B cell (primary cell): Measurements from ENCODE around the gene CEPT1. TPM values are rescaled to one million over a fixed set of nuclear protein-coding genes. Genes with fewer than 3 reads are reported as not detected.
A peak's percentile ranks its signal among the peaks of the same experiment; 100 is the strongest.

ENCODE experiments used
- ATAC-seq: fragments of 200-7000 bp; cut with Tn5 transposase; one replicate; pipeline ENCODE4 v1.10.0; 2021; ENCODE audit warnings: low read depth, mild to moderate bottlenecking, moderate number of reproducible peaks, moderate library complexity
- CTCF ChIA-PET: fragments of 350-600 bp; sonication (Branson Sonifier 250); formaldehyde crosslinking; loops from one replicate; lab custom pipeline; 2021; ENCODE audit warnings: antibody characterized with exemption, inconsistent platforms; lab: Charles Lee
- POLR2A ChIA-PET: fragments of 350-600 bp; sonication (Branson Sonifier 250); formaldehyde crosslinking; loops from one replicate; lab custom pipeline; 2021; ENCODE audit warnings: antibody characterized with exemption; lab: Charles Lee
- DNase-seq: peaks from one replicate; pipeline ENCODE4 v3.0.0; 2013
- H2AFZ ChIP-seq: 2 replicates; pipeline ENCODE4 v1.6.1; 2012; ENCODE audit warnings: mild to moderate bottlenecking, low read depth, low read length; ENCODE audit not compliant: insufficient read depth, poor library complexity, severe bottlenecking
- H3K27ac ChIP-seq, 2 donors: 1 replicate in 1 of 2; 2 replicates in 1 of 2; pipeline ENCODE4 v1.5.1; 2012 to 2013; ENCODE audit warnings: low read length in 2 of 2, mild to moderate bottlenecking in 2 of 2, moderate library complexity in 1 of 2
- H3K27me3 ChIP-seq, 4 experiments: fragments of 200-600 bp in 1 of 4; sonication (generic) in 1 of 4; replicated peaks in 1 of 4; 1 replicate in 2 of 4; 2 replicates in 2 of 4; pipeline versions ENCODE4 v1.6.1 to v1.7.0; 2013 to 2016; ENCODE audit warnings: low read length in 3 of 4, mild to moderate bottlenecking in 2 of 4, mixed read lengths in 1 of 4, moderate library complexity in 1 of 4; ENCODE audit not compliant: insufficient read depth in 4 of 4, control insufficient read depth in 3 of 4; ENCODE audit errors: control extremely low read depth in 1 of 4
- H3K36me3 ChIP-seq, 2 experiments: replicated peaks in 1 of 2; 1 replicate in 1 of 2; 2 replicates in 1 of 2; pipeline versions ENCODE4 v1.6.1 to v1.7.1; 2013; ENCODE audit warnings: low read length in 1 of 2; ENCODE audit not compliant: insufficient read depth in 2 of 2, control insufficient read depth in 1 of 2; ENCODE audit errors: control extremely low read depth in 1 of 2, extremely low read depth in 1 of 2
- H3K4me1 ChIP-seq, 2 donors: fragments of 200-600 bp in 1 of 2; sonication (generic) in 1 of 2; 1 replicate in 1 of 2; 2 replicates in 1 of 2; pipeline versions ENCODE4 v1.5.1 to v1.6.1; 2013 to 2017; ENCODE audit warnings: low read length in 2 of 2; ENCODE audit not compliant: control insufficient read depth in 2 of 2, insufficient read depth in 2 of 2
- H3K4me2 ChIP-seq: replicated peaks from 2 replicates; pipeline ENCODE3; 2012; ENCODE audit warnings: mild to moderate bottlenecking, low read depth, low read length; ENCODE audit not compliant: poor library complexity, severe bottlenecking
- H3K4me3 ChIP-seq, 5 experiments: fragments of 200-600 bp in 1 of 5; sonication (generic) in 1 of 5; 1 replicate in 3 of 5; 2 replicates in 2 of 5; pipeline versions ENCODE4 v1.5.1 to v1.7.0; 2011 to 2016; ENCODE audit warnings: low read length in 4 of 5, mild to moderate bottlenecking in 4 of 5, low read depth in 2 of 5, control low read depth in 1 of 5, moderate library complexity in 1 of 5; ENCODE audit not compliant: insufficient read depth in 1 of 5; ENCODE audit errors: control extremely low read depth in 1 of 5, extremely low read depth in 1 of 5
- H3K79me2 ChIP-seq: fragments of 200-600 bp; sonication (generic); one replicate; pipeline ENCODE4 v1.6.0; 2016; ENCODE audit warnings: low read length; ENCODE audit not compliant: control insufficient read depth, insufficient read depth
- H3K9ac ChIP-seq: fragments of 200-600 bp; sonication (generic); 2 replicates; pipeline ENCODE4 v1.6.1; 2017; ENCODE audit warnings: mild to moderate bottlenecking, low read length, moderate library complexity
- H3K9me3 ChIP-seq, 3 donors: one replicate each; pipeline versions ENCODE4 v1.6.1 to v1.7.1; 2013; ENCODE audit warnings: low read length in 2 of 3; ENCODE audit not compliant: control insufficient read depth in 2 of 3, insufficient read depth in 1 of 3; ENCODE audit errors: control extremely low read depth in 1 of 3
- H4K20me1 ChIP-seq: 2 replicates; pipeline ENCODE4 v1.6.0; 2012; ENCODE audit warnings: mild to moderate bottlenecking, low read length; ENCODE audit not compliant: insufficient read depth, control insufficient read depth, poor library complexity, severe bottlenecking
- H3K27ac Mint-ChIP-seq: one replicate; pipeline ENCODE4 v1.8.0; 2021; ENCODE audit warnings: mixed read lengths
- H3K27me3 Mint-ChIP-seq: one replicate; pipeline ENCODE4 v1.8.0; 2021; ENCODE audit warnings: mixed read lengths
- H3K4me1 Mint-ChIP-seq: one replicate; pipeline ENCODE4 v1.8.0; 2021; ENCODE audit warnings: mixed read lengths
- H3K4me3 Mint-ChIP-seq: one replicate; pipeline ENCODE4 v1.8.0; 2021; ENCODE audit warnings: mixed read lengths
- H3K9me3 Mint-ChIP-seq: one replicate; pipeline ENCODE4 v1.8.0; 2022; ENCODE audit warnings: mixed read lengths; ENCODE audit not compliant: insufficient read depth
- CTCF ChIP-seq: fragments of 200-600 bp; IDR thresholded peaks from one replicate; pipeline ENCODE4 v1.8.0; 2022; ENCODE audit warnings: antibody characterized with exemption, mild to moderate bottlenecking
- EZH2 ChIP-seq: IDR thresholded peaks from 2 replicates; pipeline ENCODE4 v1.6.1; 2012; ENCODE audit warnings: borderline replicate concordance, low read depth, mild to moderate bottlenecking, moderate library complexity, low read length; ENCODE audit not compliant: insufficient read depth, poor library complexity, severe bottlenecking
- WGBS: methylation state at CpG from one replicate; pipeline ENCODE4 v1.1.5; 2013; ENCODE audit warnings: missing lambda C conversion rate; ENCODE audit not compliant: insufficient coverage; 5-methylcytosine and 5-hydroxymethylcytosine counted together
- intact Hi-C: fragments of 100-400 bp; cut with micrococcal nuclease; formaldehyde crosslinking; loops from one replicate; pipeline ENCODE4 v1.10.0; 2022
- polyA plus RNA-seq: library from polyadenylated mRNA; depleted of rRNA; stranded (reverse); fragments of >200 nt; gene quantifications from 2 replicates; pipeline ENCODE4 v1.2.3, GENCODE V29; 2012
- total RNA-seq, 2 donors: library from RNA; stranded (reverse); fragments of 120-200 nt in 1 of 2; gene quantifications; 1 replicate in 1 of 2; 2 replicates in 1 of 2; pipeline versions ENCODE4 v1.2.3 to v1.2.4, GENCODE V29; 2013 to 2022

Gene CEPT1
- total and polyA plus RNA-seq, 2 donors (not counting 1 experiment from before 2014, with no cell fraction given), result 47.1 to 83.5 TPM

- H3K27me3 Mint-ChIP-seq, result no peaks in the 10 kb centered on the region
- peak overlapping the region; percentile 99 for H3K27ac Mint-ChIP-seq
- 0% methylated on average over 28 of the region's 33 CpGs for WGBS
- ATAC-seq (peak; percentile 63), DNase-seq (no peak)
- H3K4me1 Mint-ChIP-seq, result peaks cover 67% of the 10 kb centered on the region
- Histone ChIP-seq H3K9ac (peak overlapping the region; percentile 87), H3K4me1 (peaks cover 60 to 66% of the 10 kb centered on the region in 2 donors), H3K27ac (peak overlapping the region; percentile 84 to 93), H4K20me1 (no peaks in the 10 kb centered on the region), H3K4me3 (peak overlapping the region; percentile 89 to 96 (median 93)), H3K79me2 (peaks cover 93% of the 10 kb centered on the region), H3K27me3 (no peaks in the 10 kb centered on the region), H3K36me3 (peaks cover 0 to 41% of the 10 kb centered on the region in 2 experiments), H2AFZ (peak overlapping the region; percentile 86), H3K9me3 (no peaks in the 10 kb centered on the region), H3K4me2 (peak overlapping the region; percentile 73)
- ChIA-PET CTCF (interaction anchor here (0.6 to 2.8 kb wide), 10 partner anchors 13 to 1521 kb away, joined by 3 to 11 read pairs (median 4); partner anchors contain the start of gene LRIF1), POLR2A (interaction anchor here (0.6 to 2.7 kb wide), 7 partner anchors 12 to 264 kb away, joined by 3 to 23 read pairs (median 4); no protein-coding TSS in a partner anchor)
- H3K9me3 Mint-ChIP-seq, result no peaks in the 10 kb centered on the region
- TF ChIP-seq CTCF (no peak), EZH2 (no peak)
- intact Hi-C loops, result loop anchor here (1.0 kb wide), 1 partner anchor 11 kb away; no protein-coding TSS in a partner anchor
- peak overlapping the region; percentile 100 for H3K4me3 Mint-ChIP-seq
Observed at GRCh38 chr1:111139324-111139955, 583 bp upstream of the CEPT1 start.

- intact Hi-C loops, result loop anchor here (1.0 to 5.0 kb wide), 7 partner anchors 64 to 308 kb away; partner anchors contain the start of genes ATP5PB and WDR77
- WGBS, result 0% methylated on average over 8 of the region's 9 CpGs
- peak overlapping the region; percentile 84 to 93 for H3K27ac ChIP-seq
- H3K36me3 ChIP-seq, result peaks cover 0 to 37% of the 10 kb centered on the region in 2 experiments
- H3K79me2 ChIP-seq, result peaks cover 95% of the 10 kb centered on the region
- H3K9me3 ChIP-seq, result no peaks in the 10 kb centered on the region
- TF ChIP-seq CTCF, result no peak
- no peak for TF ChIP-seq EZH2
- no peak for DNase-seq
- peaks cover 54 to 61% of the 10 kb centered on the region in 2 donors for H3K4me1 ChIP-seq
- H3K9ac ChIP-seq, result peak overlapping the region; percentile 87
- ChIA-PET POLR2A (interaction anchor here (0.9 to 2.7 kb wide), 3 partner anchors 10 to 79 kb away, joined by 3 to 23 read pairs (median 3); no protein-coding TSS in a partner anchor), CTCF (interaction anchor here (1.1 to 2.8 kb wide), 4 partner anchors 12 to 80 kb away, joined by 3 to 11 read pairs (median 5); no protein-coding TSS in a partner anchor)
- H3K27ac Mint-ChIP-seq, result peak overlapping the region; percentile 99
- H3K9me3 Mint-ChIP-seq, result no peaks in the 10 kb centered on the region
- no peaks in the 10 kb centered on the region for H4K20me1 ChIP-seq
- H3K4me1 Mint-ChIP-seq, result peaks cover 60% of the 10 kb centered on the region
- no peaks in the 10 kb centered on the region for H3K27me3 ChIP-seq
- H2AFZ ChIP-seq, result peak overlapping the region; percentile 86
- H3K4me2 ChIP-seq, result peak overlapping the region; percentile 73
- ATAC-seq, result no peak
- peak overlapping the region; percentile 83 to 96 (median 91) for H3K4me3 ChIP-seq
- no peaks in the 10 kb centered on the region for H3K27me3 Mint-ChIP-seq
- peak overlapping the region; percentile 100 for H3K4me3 Mint-ChIP-seq
Observed at GRCh38 chr1:111140680-111140967, 601 bp downstream of the CEPT1 start.
